Sigmoid colon (tissue), 7 donors: ENCODE results near the gene CYB5B. TPM values are rescaled to one million over a fixed set of nuclear protein-coding genes. Genes with fewer than 3 reads are reported as not detected.

ENCODE experiments used
- DNase-seq: peaks from one replicate; pipeline ENCODE4 v3.0.0-alpha.2; 2019
- H3K27ac ChIP-seq, 4 donors: fragments of 200-600 bp; sonication (generic); one replicate each; pipeline ENCODE4 v1.5.1; 2016 to 2019; ENCODE audit warnings: mild to moderate bottlenecking in 1 of 4
- H3K27me3 ChIP-seq, 3 donors: fragments of 200-600 bp; sonication (generic); one replicate each; pipeline ENCODE4 v1.5.1; 2019; ENCODE audit warnings: mild to moderate bottlenecking in 1 of 3
- H3K36me3 ChIP-seq, 4 donors: fragments of 200-600 bp; sonication (generic); one replicate each; pipeline ENCODE4 v1.5.1; 2016 to 2019
- H3K4me1 ChIP-seq, 4 donors: fragments of 200-600 bp; sonication (generic); one replicate each; pipeline ENCODE4 v1.5.1; 2017 to 2019
- H3K4me3 ChIP-seq, 4 donors: fragments of 200-600 bp; sonication (generic); one replicate each; pipeline ENCODE4 v1.5.1; 2017 to 2019; ENCODE audit warnings: mild to moderate bottlenecking in 2 of 4, moderate library complexity in 1 of 4
- H3K9me3 ChIP-seq, 4 donors: fragments of 200-600 bp in 3 of 4; sonication (generic) in 3 of 4; one replicate each; pipeline versions ENCODE4 v1.5.1 to v1.6.1; 2013 to 2019
- EP300 ChIP-seq, 4 donors: sonication (generic); formaldehyde crosslinking; IDR thresholded peaks; one replicate each; pipeline ENCODE4 v1.6.1; 2017; ENCODE audit warnings: antibody characterized with exemption in 4 of 4
- POLR2A ChIP-seq, 2 donors: fragments of 450-650 bp; IDR thresholded peaks; one replicate each; pipeline ENCODE4 v1.6.1; 2016; ENCODE audit warnings: antibody characterized with exemption in 2 of 2, mild to moderate bottlenecking in 2 of 2, moderate library complexity in 2 of 2
- POLR2AphosphoS5 ChIP-seq, 4 donors: sonication (generic); formaldehyde crosslinking; IDR thresholded peaks; one replicate each; pipeline ENCODE4 v1.6.1; 2017; ENCODE audit warnings: antibody characterized with exemption in 4 of 4
- WGBS, 2 donors: extraction: QIAGEN DNeasy Blood & Tissue Kit; methylation state at CpG; one replicate each; pipeline ENCODE4 v1.1.7; 2013; 5-methylcytosine and 5-hydroxymethylcytosine counted together
- intact Hi-C: fragments of 100-400 bp; cut with DNase I; formaldehyde crosslinking; loops from one replicate; pipeline ENCODE4 v1.15.1; 2023
- polyA plus RNA-seq, 3 donors: library from polyadenylated mRNA; stranded (reverse); fragments of 200-250 nt; gene quantifications; one replicate each; pipeline ENCODE4 v1.2.3, GENCODE V29; 2013
- total RNA-seq, 4 donors: library from RNA; depleted of rRNA; stranded (reverse); fragments of >200 nt; gene quantifications; one replicate each; pipeline ENCODE4 v1.1.0, GENCODE V29; 2016
- TF ChIP-seq, protein P1 (sequence below), 4 experiments: fragments of 450-650 bp in 3 of 4; fragments of 200-600 bp in 1 of 4; IDR thresholded peaks; one replicate each; pipeline ENCODE4 v1.5.1; 2016 to 2019; ENCODE audit warnings: antibody characterized with exemption in 4 of 4, mild to moderate bottlenecking in 3 of 4, moderate library complexity in 2 of 4
- donor health status: healthy with polysubstance abuse.
- donor health status: Bipolar disorder and iron deficiency.
- donor health status: healthy.

The CYB5B gene
- total and polyA plus RNA-seq, 7 donors, result 24.4 to 196 (median 43.8) TPM

DNA sequence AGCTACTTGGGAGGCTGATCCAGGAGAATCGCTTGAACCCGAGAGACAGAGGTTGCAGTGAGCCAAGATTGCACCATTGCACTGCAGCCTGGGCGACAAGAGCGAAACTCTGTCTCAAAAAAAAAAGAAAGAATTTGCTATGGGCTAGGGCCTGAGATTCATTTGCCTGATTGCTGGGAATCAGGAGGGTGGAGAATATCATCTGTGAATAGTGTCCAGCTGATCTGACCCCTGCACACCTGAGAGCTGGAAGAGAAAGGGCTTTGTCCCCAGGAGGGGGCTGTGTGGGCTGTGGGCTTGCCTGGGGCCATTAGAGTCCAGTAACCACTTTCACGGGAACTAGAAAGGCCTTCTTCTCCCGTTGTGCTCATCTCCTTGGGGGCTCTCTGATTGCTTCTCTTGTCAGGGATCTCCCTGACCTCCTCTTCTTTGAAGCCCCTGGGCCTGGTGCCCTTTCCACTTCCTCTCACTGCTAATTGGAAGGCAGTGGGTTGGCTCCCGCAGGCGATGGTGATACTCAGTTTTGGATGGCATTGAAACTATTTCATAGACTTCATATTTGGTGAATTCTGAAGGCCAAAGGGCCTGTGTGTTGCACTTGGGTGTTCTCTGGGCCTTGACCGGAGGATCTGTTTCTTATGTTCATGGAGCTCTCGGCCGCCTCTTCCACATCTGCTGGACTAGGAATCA lies 75.3 kb downstream of the CYB5B start:
- 92 to 96% methylated on average over 11 of the region's 11 CpGs for WGBS, 2 donors
- Histone ChIP-seq H3K27me3 (no peaks in the 10 kb centered on the region), H3K27ac (no peak overlapping the region), H3K36me3 (no peaks in the 10 kb centered on the region), H3K4me3 (no peak overlapping the region), H3K9me3 (no peaks in the 10 kb centered on the region), H3K4me1 (no peaks in the 10 kb centered on the region)
- DNase-seq, result no peak
- no peak for TF ChIP-seq POLR2A (IDR thresholded peaks at IDR 0.05)
- no peak for TF ChIP-seq EP300 (IDR thresholded peaks at IDR 0.05)
- TF ChIP-seq POLR2AphosphoS5 (IDR thresholded peaks at IDR 0.05), result no peak
- TF ChIP-seq, protein P1, sequence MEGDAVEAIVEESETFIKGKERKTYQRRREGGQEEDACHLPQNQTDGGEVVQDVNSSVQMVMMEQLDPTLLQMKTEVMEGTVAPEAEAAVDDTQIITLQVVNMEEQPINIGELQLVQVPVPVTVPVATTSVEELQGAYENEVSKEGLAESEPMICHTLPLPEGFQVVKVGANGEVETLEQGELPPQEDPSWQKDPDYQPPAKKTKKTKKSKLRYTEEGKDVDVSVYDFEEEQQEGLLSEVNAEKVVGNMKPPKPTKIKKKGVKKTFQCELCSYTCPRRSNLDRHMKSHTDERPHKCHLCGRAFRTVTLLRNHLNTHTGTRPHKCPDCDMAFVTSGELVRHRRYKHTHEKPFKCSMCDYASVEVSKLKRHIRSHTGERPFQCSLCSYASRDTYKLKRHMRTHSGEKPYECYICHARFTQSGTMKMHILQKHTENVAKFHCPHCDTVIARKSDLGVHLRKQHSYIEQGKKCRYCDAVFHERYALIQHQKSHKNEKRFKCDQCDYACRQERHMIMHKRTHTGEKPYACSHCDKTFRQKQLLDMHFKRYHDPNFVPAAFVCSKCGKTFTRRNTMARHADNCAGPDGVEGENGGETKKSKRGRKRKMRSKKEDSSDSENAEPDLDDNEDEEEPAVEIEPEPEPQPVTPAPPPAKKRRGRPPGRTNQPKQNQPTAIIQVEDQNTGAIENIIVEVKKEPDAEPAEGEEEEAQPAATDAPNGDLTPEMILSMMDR (IDR thresholded peaks at IDR 0.05), result no peak
- intact Hi-C loops, result no loop called here

DNA sequence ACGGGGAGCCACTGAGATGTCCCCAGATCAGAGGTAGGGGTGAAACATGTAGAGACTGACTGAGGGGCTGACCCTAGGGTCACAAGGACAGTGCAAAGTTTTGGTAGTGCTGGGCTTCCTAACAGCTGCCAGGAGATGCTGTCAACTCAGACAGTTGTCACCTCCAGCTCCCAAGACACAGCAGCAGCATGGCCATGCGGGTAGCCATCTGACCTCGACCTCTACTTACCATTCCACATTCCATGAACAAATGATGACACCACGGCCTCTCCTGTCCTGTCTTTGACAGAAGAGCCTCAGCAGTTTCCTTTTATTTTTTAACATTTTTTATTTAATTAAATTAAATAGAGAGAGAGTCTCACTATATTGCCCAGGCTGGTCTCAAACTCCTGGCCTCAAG lies 76.1 kb downstream of the CYB5B start:
- TF ChIP-seq POLR2AphosphoS5 (IDR thresholded peaks at IDR 0.05), result no peak
- TF ChIP-seq, protein P1 (IDR thresholded peaks at IDR 0.05), result no peak
- no peak for TF ChIP-seq EP300 (IDR thresholded peaks at IDR 0.05)
- TF ChIP-seq POLR2A (IDR thresholded peaks at IDR 0.05), result no peak
- no peak for DNase-seq
- no peak overlapping the region for H3K27ac ChIP-seq
- no peaks in the 10 kb centered on the region for H3K27me3 ChIP-seq
- intact Hi-C loops, result no loop called here
- no peaks in the 10 kb centered on the region for H3K9me3 ChIP-seq
- H3K36me3 ChIP-seq, result no peaks in the 10 kb centered on the region
- H3K4me1 ChIP-seq, result no peaks in the 10 kb centered on the region
- 95 to 96% methylated on average over 4 of the region's 4 CpGs for WGBS, 2 donors
- no peak overlapping the region for H3K4me3 ChIP-seq

DNA sequence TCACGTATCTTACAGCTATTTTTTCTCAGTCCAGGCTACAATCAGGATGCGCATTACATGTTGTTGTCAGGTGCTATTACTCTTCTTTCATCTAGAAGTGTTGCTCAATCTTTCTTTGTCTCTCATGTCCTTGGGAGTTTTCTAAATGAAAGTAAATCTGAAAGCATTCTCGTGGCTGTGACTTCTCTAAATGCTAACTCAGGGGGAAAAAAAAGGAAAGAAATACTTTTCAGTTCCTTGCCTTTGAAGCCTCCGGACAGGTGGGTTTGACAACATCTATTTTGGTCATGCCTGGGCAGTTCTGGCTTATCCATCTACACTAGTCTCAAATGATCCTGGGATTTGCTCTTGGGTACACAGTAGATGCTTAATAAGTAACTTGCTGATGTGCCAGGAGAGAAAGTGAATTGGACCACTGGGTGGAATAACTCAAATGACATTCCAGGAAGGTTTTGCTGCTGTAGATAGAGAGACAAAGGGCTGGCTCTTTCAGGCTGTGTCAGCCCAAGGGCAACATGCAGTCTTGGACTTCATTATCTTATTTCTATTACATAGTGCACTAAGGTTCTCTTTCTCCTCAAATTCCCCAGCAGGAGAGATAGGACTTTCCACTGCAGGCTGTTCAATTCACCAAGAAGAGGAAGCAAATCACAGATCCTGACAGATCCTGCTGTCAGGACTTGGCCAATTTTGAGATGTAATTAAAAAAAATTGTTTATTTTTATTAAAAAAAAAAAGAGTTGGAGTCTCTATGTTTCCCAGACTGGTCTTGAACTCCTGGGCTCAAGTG lies 77.7 kb downstream of the CYB5B start:
- no peaks in the 10 kb centered on the region for H3K9me3 ChIP-seq
- DNase-seq, result no peak
- H3K27me3 ChIP-seq, result no peaks in the 10 kb centered on the region
- 50 to 67% methylated on average over 4 of the region's 4 CpGs for WGBS, 2 donors
- H3K4me3 ChIP-seq, result no peak overlapping the region
- H3K27ac ChIP-seq, result no peak overlapping the region
- TF ChIP-seq, protein P1 (IDR thresholded peaks at IDR 0.05), result no peak
- no peak for TF ChIP-seq POLR2AphosphoS5 (IDR thresholded peaks at IDR 0.05)
- TF ChIP-seq POLR2A (IDR thresholded peaks at IDR 0.05), result no peak
- no peak for TF ChIP-seq EP300 (IDR thresholded peaks at IDR 0.05)
- intact Hi-C loops, result no loop called here
- H3K4me1 ChIP-seq, result no peaks in the 10 kb centered on the region
- no peaks in the 10 kb centered on the region for H3K36me3 ChIP-seq

DNA sequence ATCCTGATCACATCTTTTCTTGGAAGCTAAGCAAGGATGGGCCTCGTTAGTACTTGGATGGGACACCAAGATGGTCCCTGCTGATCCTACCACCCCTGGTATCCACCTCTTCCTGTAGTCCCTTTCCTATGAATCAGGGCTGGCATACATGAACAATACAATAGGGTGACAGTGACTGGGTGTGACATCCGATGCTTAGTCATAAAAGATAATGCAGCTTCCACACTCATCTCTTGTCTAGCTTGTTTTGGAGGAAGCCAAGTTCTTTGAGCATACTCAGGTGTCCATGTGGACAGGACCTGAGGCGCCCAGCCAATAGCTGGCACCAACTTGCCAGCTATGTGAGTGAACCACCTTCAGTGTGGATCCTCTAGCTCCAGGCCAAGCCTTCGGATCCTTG lies 78.8 kb downstream of the CYB5B start:
- DNase-seq, result no peak
- no peaks in the 10 kb centered on the region for H3K27me3 ChIP-seq
- H3K4me3 ChIP-seq, result no peak overlapping the region
- TF ChIP-seq, protein P1 (IDR thresholded peaks at IDR 0.05), result no peak
- no peak for TF ChIP-seq POLR2AphosphoS5 (IDR thresholded peaks at IDR 0.05)
- TF ChIP-seq POLR2A (IDR thresholded peaks at IDR 0.05), result no peak
- TF ChIP-seq EP300 (IDR thresholded peaks at IDR 0.05), result no peak
- no peaks in the 10 kb centered on the region for H3K36me3 ChIP-seq
- no peaks in the 10 kb centered on the region for H3K9me3 ChIP-seq
- H3K4me1 ChIP-seq, result no peaks in the 10 kb centered on the region
- no peak overlapping the region for H3K27ac ChIP-seq
- WGBS, 2 donors, result 90 to 94% methylated on average over 4 of the region's 4 CpGs
- intact Hi-C loops, result no loop called here
